Esophagus muscularis mucosa (tissue), 4 donors: ENCODE data around the gene THRA. TPM values are rescaled to one million over a fixed set of nuclear protein-coding genes. Genes with fewer than 3 reads are reported as not detected.

Experiments used
- DNase-seq: peaks from one replicate; pipeline ENCODE4 v3.0.0-alpha.2; 2017; ENCODE audit errors: extremely low spot score
- H3K27ac ChIP-seq, 4 donors: fragments of 200-600 bp; sonication (generic); replicated peaks in 1 of 4; 1 replicate in 3 of 4; 2 replicates in 1 of 4; pipeline ENCODE4 v1.5.1; 2016 to 2019; ENCODE audit warnings: mild to moderate bottlenecking in 1 of 4
- H3K27me3 ChIP-seq, 4 donors: fragments of 200-600 bp; sonication (generic); one replicate each; pipeline versions ENCODE4 v1.5.1 to v1.6.0; 2016 to 2019
- H3K36me3 ChIP-seq, 4 donors: fragments of 200-600 bp; sonication (generic); one replicate each; pipeline ENCODE4 v1.5.1; 2016 to 2019
- H3K4me1 ChIP-seq, 4 donors: fragments of 200-600 bp; sonication (generic); one replicate each; pipeline ENCODE4 v1.5.1; 2016 to 2019
- H3K4me3 ChIP-seq, 4 donors: fragments of 200-600 bp; sonication (generic); 1 replicate in 2 of 4; 2 replicates in 2 of 4; pipeline ENCODE4 v1.5.1; 2016 to 2019; ENCODE audit warnings: mild to moderate bottlenecking in 4 of 4, moderate library complexity in 1 of 4
- H3K9me3 ChIP-seq, 4 donors: fragments of 200-600 bp; sonication (generic); 1 replicate in 3 of 4; 2 replicates in 1 of 4; pipeline ENCODE4 v1.5.1; 2016 to 2019
- EP300 ChIP-seq: sonication (generic); formaldehyde crosslinking; IDR thresholded peaks from one replicate; pipeline ENCODE4 v1.6.1; 2017; ENCODE audit warnings: antibody characterized with exemption
- POLR2A ChIP-seq: fragments of 450-650 bp; IDR thresholded peaks from one replicate; pipeline ENCODE4 v1.6.1; 2017; ENCODE audit warnings: antibody characterized with exemption, moderate library complexity, mild to moderate bottlenecking, low read depth
- POLR2AphosphoS5 ChIP-seq, 2 donors: sonication (generic); formaldehyde crosslinking; IDR thresholded peaks; one replicate each; pipeline ENCODE4 v1.6.1; 2017; ENCODE audit warnings: antibody characterized with exemption in 2 of 2
- WGBS: methylation state at CpG from one replicate; pipeline ENCODE4 v1.1.5; 2018; 5-methylcytosine and 5-hydroxymethylcytosine counted together
- intact Hi-C: fragments of 100-400 bp; cut with DNase I; formaldehyde crosslinking; loops from one replicate; pipeline ENCODE4 v1.15.1; 2023
- total RNA-seq, 4 donors: library from RNA; depleted of rRNA; stranded (reverse); fragments of >200 nt; gene quantifications; one replicate each; pipeline versions ENCODE4 v1.1.0 to v1.2.1, GENCODE V29; 2016
- TF ChIP-seq, protein P1 (sequence below), 3 experiments: fragments of 200-600 bp in 2 of 3; fragments of 450-650 bp in 1 of 3; sonication (generic) in 2 of 3; IDR thresholded peaks; one replicate each; pipeline ENCODE4 v1.5.1; 2017 to 2019; ENCODE audit warnings: antibody characterized with exemption in 3 of 3, mild to moderate bottlenecking in 2 of 3, moderate library complexity in 1 of 3

Gene THRA
- total RNA-seq, 4 donors from 2014 or later = 69.7 to 112 (median 85.2) TPM

DNA sequence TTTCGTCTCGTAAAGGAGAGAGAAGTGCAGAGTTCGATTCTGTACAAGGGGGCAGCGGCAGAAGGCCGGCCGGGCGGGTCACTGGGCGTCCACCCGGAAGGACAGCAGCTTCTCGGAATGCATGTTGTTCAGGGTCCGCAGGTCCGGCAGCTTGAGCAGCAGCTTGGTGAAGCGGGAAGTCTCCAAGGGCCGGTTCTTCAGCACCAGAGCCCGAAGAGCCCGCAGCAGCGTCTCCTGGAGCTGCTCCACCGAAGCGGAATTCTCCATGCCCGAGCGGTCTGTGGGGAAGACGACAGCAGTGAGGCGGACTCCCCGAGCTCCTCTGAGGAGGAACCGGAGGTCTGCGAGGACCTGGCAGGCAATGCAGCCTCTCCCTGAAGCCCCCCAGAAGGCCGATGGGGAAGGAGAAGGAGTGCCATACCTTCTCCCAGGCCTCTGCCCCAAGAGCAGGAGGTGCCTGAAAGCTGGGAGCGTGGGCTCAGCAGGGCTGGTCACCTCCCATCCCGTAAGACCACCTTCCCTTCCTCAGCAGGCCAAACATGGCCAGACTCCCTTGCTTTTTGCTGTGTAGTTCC lies 30.3 kb downstream of the THRA start:
- peaks cover 48 to 90% (median 80%) of the 10 kb centered on the region in 4 donors for H3K36me3 ChIP-seq
- no peaks in the 10 kb centered on the region for H3K9me3 ChIP-seq
- intact Hi-C loops = loop anchor here (5.0 kb wide), 1 partner anchor 36 kb away; no protein-coding TSS in a partner anchor
- no peak for DNase-seq
- peak overlapping the region; percentile 88 to 99 (median 94) for H3K27ac ChIP-seq
- no peaks in the 10 kb centered on the region for H3K27me3 ChIP-seq
- TF ChIP-seq POLR2A = peak; percentile 20
- no peak for TF ChIP-seq POLR2AphosphoS5 (IDR thresholded peaks at IDR 0.05)
- TF ChIP-seq EP300 = no peak
- TF ChIP-seq, protein P1, sequence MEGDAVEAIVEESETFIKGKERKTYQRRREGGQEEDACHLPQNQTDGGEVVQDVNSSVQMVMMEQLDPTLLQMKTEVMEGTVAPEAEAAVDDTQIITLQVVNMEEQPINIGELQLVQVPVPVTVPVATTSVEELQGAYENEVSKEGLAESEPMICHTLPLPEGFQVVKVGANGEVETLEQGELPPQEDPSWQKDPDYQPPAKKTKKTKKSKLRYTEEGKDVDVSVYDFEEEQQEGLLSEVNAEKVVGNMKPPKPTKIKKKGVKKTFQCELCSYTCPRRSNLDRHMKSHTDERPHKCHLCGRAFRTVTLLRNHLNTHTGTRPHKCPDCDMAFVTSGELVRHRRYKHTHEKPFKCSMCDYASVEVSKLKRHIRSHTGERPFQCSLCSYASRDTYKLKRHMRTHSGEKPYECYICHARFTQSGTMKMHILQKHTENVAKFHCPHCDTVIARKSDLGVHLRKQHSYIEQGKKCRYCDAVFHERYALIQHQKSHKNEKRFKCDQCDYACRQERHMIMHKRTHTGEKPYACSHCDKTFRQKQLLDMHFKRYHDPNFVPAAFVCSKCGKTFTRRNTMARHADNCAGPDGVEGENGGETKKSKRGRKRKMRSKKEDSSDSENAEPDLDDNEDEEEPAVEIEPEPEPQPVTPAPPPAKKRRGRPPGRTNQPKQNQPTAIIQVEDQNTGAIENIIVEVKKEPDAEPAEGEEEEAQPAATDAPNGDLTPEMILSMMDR (IDR thresholded peaks at IDR 0.05) = no peak
- WGBS = 69% methylated on average over 23 of the region's 29 CpGs
- H3K4me3 ChIP-seq = peak overlapping the region in 2 of 4 donors; percentile 2 to 17
- H3K4me1 ChIP-seq = peaks cover 81 to 93% (median 92%) of the 10 kb centered on the region in 4 donors

DNA sequence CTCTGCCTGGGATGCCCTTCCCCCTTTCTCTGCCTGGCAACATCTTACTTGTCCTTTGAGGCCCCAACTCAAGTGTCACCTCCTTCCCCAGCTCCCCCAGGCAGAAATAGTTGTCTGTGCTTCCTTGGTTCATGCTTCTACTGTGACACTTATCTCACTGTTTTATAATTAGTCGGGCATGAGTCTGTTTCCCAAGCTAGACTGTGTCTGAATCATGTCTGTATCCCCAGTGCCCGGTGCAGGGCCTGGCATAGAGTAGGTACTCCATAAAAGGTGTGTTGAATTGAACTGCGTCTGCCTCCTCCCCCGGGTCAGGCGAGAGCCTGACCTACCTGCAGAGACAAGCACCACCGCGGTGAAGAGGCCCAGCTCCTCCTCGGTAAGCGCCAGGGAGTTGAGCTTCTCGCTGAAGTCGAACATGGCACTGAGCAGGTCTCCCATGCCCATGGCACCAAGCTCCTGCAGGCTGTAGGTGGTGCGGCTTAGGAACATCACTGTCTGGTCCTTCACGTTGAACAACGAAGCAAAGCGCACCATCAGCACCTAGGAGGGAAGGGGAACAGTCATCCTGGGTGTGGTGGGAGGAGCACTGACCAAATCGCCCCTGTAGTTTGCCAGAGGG lies 30.9 kb downstream of the THRA start:
- no peak for TF ChIP-seq POLR2A
- peak; percentile 27 to 41 for TF ChIP-seq POLR2AphosphoS5 (IDR thresholded peaks at IDR 0.05)
- Histone ChIP-seq H3K36me3 (peaks cover 42 to 84% (median 74%) of the 10 kb centered on the region in 4 donors), H3K4me3 (peak overlapping the region in 2 of 4 donors; percentile 2 to 17), H3K27ac (peak overlapping the region; percentile 88 to 99 (median 94)), H3K27me3 (no peaks in the 10 kb centered on the region), H3K9me3 (no peaks in the 10 kb centered on the region), H3K4me1 (peaks cover 87 to 99% (median 98%) of the 10 kb centered on the region in 4 donors)
- 45% methylated on average over 2 of the region's 16 CpGs for WGBS
- DNase-seq = no peak
- intact Hi-C loops = loop anchor here (5.0 kb wide), 1 partner anchor 36 kb away; no protein-coding TSS in a partner anchor

DNA sequence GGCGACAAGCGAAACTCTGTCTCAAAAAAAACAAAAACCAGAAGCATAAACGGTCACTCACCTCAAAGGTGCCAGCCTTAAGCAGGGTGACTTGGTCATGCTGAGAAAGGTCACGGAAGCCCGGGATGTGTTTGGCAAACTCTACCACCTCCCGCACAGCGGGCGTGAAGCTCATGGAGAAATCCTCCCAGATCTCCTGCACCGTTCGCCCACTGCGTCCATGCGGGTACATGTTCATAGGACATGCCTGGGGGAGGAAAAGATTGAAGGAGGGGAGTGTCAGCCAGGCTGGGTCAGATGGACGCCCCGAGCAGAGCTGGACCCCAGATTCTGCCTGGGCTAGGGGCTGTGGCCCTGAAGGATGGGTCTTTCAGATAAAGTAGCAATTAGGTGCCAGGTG lies 32.1 kb downstream of the THRA start:
- no peak for DNase-seq
- intact Hi-C loops = loop anchor here (5.0 kb wide), 1 partner anchor 38 kb away; no protein-coding TSS in a partner anchor
- WGBS = 73% methylated on average over 11 of the region's 14 CpGs
- H3K36me3 ChIP-seq = peaks cover 42 to 72% (median 62%) of the 10 kb centered on the region in 4 donors
- no peak overlapping the region for H3K4me3 ChIP-seq
- no peaks in the 10 kb centered on the region for H3K27me3 ChIP-seq
- TF ChIP-seq EP300 = no peak
- TF ChIP-seq POLR2A = no peak
- no peak for TF ChIP-seq POLR2AphosphoS5 (IDR thresholded peaks at IDR 0.05)
- TF ChIP-seq, protein P1 (IDR thresholded peaks at IDR 0.05) = no peak
- peak overlapping the region; percentile 88 to 99 (median 94) for H3K27ac ChIP-seq
- H3K9me3 ChIP-seq = no peaks in the 10 kb centered on the region
- peaks cover 85 to 91% (median 90%) of the 10 kb centered on the region in 4 donors for H3K4me1 ChIP-seq

DNA sequence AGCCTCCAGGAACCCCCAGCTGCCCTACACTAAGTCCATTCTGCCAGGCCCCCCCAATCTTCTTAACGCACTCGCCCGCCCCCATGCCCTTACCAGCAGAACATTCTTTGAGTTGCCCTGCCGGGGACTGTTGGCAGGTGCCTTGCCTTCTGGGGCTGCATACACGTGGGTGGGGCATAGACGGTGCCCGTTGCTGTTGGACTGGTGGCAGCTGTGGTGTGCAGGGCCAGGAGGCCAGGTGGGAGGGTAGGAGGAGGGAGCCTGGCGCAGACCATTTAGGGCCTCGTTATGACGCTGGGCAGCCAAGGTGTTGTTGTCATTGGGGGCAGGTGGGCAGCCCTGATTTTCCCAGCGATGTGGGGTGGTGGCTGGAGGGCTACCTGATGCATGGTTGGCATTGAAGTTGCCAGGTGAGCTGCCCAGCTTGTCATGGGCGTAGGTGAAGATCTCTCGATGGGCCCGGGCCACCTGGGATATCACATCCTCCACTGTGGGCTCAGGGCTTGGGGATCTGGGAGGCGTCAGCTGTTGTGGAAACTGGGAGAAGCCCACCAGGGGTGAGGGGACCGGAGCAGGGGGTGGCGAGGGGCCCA lies 32.7 kb downstream of the THRA start:
- no peaks in the 10 kb centered on the region for H3K27me3 ChIP-seq
- TF ChIP-seq, protein P1 (IDR thresholded peaks at IDR 0.05) = no peak
- TF ChIP-seq EP300 = no peak
- TF ChIP-seq POLR2AphosphoS5 (IDR thresholded peaks at IDR 0.05) = no peak
- TF ChIP-seq POLR2A = no peak
- H3K27ac ChIP-seq = peak overlapping the region; percentile 88 to 99 (median 94)
- 76% methylated on average over 12 of the region's 17 CpGs for WGBS
- intact Hi-C loops = no loop called here
- peaks cover 42 to 66% (median 57%) of the 10 kb centered on the region in 4 donors for H3K36me3 ChIP-seq
- H3K4me3 ChIP-seq = no peak overlapping the region
- H3K4me1 ChIP-seq = peaks cover 79 to 89% (median 84%) of the 10 kb centered on the region in 4 donors
- DNase-seq = no peak
- H3K9me3 ChIP-seq = no peaks in the 10 kb centered on the region
